ELF-1 (cell line): ENCODE measurements around the gene NDUFS2.
A peak's percentile ranks its signal among the peaks of the same experiment; 100 is the strongest.
"Not testable (repeated sequence)": the region's sequence is repeated elsewhere in the genome, so short reads cannot be mapped to it uniquely, and the experiment has no call there.

Experiments
- DNase-seq: peaks from one replicate; pipeline ENCODE4 v3.0.0-alpha.2; 2016; ENCODE audit warnings: low read depth, low spot score

NDUFS2 gene

GRCh38 chr1:161250100-161250499, 47.9 kb downstream of the NDUFS2 start:
- DNase-seq = not testable (repeated sequence)

GRCh38 chr1:161250829-161251228, 48.7 kb downstream of the NDUFS2 start:
- no peak for DNase-seq

- no peak for DNase-seq
These were observed 49.4 kb downstream of the NDUFS2 start for GRCh38 chr1:161251579-161251978.

GRCh38 chr1:161255302-161255701, 53.1 kb downstream of the NDUFS2 start:
- not testable (repeated sequence) for DNase-seq

GRCh38 chr1:161255955-161256520, 53.9 kb downstream of the NDUFS2 start:
- not testable (repeated sequence) for DNase-seq

- not testable (repeated sequence) for DNase-seq
These were observed 54.9 kb downstream of the NDUFS2 start for GRCh38 chr1:161257109-161257508.

- peak; percentile 91 for DNase-seq
These were observed 56.5 kb downstream of the NDUFS2 start, which contains the start of gene PCP4L1 for GRCh38 chr1:161258439-161259344. PCP4L1 (plus strand) TSS chr1:161258745; CDS start chr1:161258975, 230 bp downstream.

- no peak for DNase-seq
These were observed 57.2 kb downstream of the NDUFS2 start for GRCh38 chr1:161259345-161259702.

GRCh38 chr1:161259765-161260164, 57.6 kb downstream of the NDUFS2 start:
- DNase-seq = no peak

GRCh38 chr1:161260376-161261260, 58.5 kb downstream of the NDUFS2 start:
- no peak for DNase-seq

- no peak for DNase-seq
These were observed 59.4 kb downstream of the NDUFS2 start for GRCh38 chr1:161261261-161262235.
